GM19467 (cell line): ENCODE data around the gene MAGEA9B.
A peak's percentile ranks its signal among the peaks of the same experiment; 100 is the strongest.
"Not testable (repeated sequence)": the region's sequence is repeated elsewhere in the genome, so short reads cannot be mapped to it uniquely, and the experiment has no call there.

Experiments used
- ATAC-seq: cut with Tn5 transposase; IDR thresholded peaks from one replicate; pipeline ENCODE4 v1.9.1; 2021; ENCODE audit warnings: mild to moderate bottlenecking, moderate library complexity; ENCODE audit not compliant: unreplicated experiment

The MAGEA9B gene, protein sequence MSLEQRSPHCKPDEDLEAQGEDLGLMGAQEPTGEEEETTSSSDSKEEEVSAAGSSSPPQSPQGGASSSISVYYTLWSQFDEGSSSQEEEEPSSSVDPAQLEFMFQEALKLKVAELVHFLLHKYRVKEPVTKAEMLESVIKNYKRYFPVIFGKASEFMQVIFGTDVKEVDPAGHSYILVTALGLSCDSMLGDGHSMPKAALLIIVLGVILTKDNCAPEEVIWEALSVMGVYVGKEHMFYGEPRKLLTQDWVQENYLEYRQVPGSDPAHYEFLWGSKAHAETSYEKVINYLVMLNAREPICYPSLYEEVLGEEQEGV

GRCh38 chrX:149587359-149587758 is at the start of gene MAGEA9B:
TSS of gene MAGEA9B (minus strand) at chrX:149587459. CDS start at chrX:149583179, 4,280 bp downstream.
- not testable (repeated sequence) for ATAC-seq

DNA sequence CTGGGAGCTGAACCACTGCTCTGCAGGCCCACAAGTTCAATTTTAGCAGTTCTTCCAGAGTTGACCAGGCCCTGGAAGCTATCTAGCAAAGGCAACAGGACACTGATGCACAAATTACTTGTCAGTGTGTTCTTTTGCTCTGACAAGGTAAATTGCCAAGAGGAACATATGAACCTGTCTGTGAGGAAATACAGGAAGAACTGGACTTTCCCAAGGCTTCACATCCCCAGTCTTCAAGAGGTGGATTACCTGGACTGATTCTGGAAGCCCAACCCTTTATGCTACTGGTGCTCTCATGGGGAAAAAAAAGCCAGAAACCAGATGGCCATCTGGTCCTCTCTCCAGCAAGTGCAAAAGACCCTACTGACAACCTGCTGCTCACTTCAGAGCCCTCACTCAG is 46.3 kb upstream of the MAGEA9B start:
- no peak for ATAC-seq

GRCh38 chrX:149631234-149632165 is 44.2 kb upstream of the MAGEA9B start, which contains the start of gene TMEM185A:
TSS of gene TMEM185A (minus strand) at chrX:149631792. CDS start at chrX:149631580, 212 bp downstream.
- peak; percentile 79 for ATAC-seq

DNA sequence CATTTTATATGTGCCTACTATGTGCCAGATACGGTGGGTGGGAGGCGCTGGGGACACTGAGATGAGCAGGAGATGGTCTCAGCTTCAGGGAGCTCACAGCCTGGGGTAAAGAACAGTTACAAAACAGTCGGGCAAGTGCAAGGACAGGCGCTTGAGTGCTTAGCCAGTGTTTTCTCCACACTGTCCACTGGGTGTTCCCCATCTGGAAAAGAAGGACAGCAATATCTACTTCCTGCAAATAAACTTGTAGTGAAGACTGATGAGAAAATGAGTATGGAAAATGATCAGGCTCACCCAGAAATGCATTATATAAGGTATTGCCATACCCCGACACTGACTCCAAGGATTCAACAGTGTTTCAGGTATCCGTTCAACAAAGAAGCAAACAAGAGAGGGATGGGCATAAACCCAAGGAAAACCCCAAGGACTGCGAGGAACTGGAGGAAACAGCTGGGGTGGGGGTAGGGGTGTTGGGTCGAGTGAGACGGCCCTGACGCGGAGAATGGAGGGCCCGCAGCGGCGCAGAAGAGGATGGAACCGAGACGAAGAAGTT is 43.5 kb upstream of the MAGEA9B start:
- ATAC-seq: no peak

- ATAC-seq: no peak
Observed at GRCh38 chrX:149629730-149630387, 42.6 kb upstream of the MAGEA9B start.

DNA sequence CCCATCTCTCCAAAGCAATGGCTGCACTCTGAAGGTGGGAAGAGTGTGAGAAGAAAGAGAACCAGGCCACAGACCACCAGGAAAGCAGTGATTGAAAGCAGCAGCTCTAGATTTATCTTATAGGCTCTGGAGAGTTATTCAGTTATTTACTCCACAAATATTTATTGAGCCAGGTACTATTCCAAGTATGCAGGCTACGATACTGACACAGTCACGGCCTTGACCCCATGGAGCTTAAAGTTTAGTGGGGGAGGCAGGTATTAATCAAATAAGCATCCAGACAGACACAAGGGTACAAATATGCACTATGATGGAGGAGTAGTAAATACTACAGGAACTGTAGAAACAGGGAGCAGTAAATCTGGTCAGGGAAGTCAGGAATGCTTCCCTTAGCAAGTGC is 41.5 kb upstream of the MAGEA9B start:
- no peak for ATAC-seq

DNA sequence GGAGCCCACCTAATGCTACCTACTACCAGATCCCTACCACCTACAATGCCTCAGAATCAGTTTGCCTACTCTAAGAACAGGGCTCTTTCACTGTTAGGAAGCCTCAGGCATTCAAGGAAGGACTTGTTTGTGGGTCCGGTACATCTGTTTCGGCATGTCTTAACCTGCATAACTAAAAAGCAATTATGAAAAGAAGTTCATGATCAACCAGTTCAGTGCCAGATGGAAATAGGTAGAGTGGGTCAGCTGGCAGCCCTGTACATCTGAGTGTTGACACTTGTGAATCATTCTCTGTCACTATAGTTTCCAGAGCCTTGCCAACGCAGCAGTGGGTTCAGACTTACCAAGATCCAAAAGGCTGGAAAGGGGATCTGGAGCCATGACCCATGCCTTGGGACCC is 41.0 kb upstream of the MAGEA9B start:
- no peak for ATAC-seq

- ATAC-seq: not testable (repeated sequence)
Observed at GRCh38 chrX:149626829-149627228, 39.6 kb upstream of the MAGEA9B start.

GRCh38 chrX:149619662-149620061 is 32.4 kb upstream of the MAGEA9B start:
- ATAC-seq: not testable (repeated sequence)

- ATAC-seq: no peak
Observed at GRCh38 chrX:149618871-149619270, 31.6 kb upstream of the MAGEA9B start.

DNA sequence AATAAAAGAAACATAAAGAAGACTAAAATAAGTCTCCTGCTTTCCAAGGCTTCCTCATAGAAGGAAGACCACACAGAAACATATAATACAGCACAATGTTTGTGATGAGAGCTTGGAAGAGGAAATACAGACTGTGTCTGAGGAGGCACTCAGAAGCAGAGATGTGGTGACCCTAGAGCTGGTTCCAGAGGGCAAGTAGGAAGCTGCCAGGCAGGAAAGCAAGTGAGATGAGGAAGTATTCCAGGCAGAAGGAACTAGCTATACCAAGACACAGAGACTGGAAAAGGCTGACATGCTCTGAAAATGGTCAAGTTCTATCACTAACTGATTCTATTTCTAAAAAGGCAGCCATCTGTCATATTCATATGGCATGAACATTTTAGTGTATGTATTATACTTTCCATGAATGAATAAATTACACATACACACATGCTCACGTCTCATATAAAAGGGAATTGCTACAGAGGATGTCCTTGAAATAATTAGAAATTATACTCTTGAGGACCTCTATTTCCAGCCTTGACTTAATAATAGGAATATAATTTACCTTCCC is 24.4 kb upstream of the MAGEA9B start:
- no peak for ATAC-seq

GRCh38 chrX:149610511-149610910 is 23.3 kb upstream of the MAGEA9B start:
- no peak for ATAC-seq

DNA sequence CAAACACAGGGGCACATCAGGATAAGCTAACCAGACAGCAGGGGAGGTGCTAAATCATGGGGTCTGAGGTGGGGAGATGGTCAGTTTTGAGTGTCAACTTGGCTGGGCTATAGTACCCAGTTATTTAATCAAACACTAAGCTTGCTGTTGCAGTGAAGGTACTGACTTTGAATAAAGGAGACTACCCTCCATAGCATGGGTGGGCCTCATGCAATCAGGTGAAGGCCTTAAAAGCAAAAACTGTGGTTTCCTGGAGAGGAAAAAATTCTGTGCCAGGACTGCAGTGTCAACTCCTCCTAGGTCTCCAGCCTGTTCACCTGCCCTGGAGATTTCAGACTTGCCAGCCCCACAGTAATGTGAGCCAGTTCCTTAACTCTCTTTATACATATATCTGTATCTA is 20.4 kb upstream of the MAGEA9B start:
- ATAC-seq: no peak

GRCh38 chrX:149605248-149605885 is 18.1 kb upstream of the MAGEA9B start:
- not testable (repeated sequence) for ATAC-seq

GRCh38 chrX:149598603-149599002 is 11.3 kb upstream of the MAGEA9B start:
- ATAC-seq: not testable (repeated sequence)

GRCh38 chrX:149595943-149596342 is 8.7 kb upstream of the MAGEA9B start:
- ATAC-seq: not testable (repeated sequence)

DNA sequence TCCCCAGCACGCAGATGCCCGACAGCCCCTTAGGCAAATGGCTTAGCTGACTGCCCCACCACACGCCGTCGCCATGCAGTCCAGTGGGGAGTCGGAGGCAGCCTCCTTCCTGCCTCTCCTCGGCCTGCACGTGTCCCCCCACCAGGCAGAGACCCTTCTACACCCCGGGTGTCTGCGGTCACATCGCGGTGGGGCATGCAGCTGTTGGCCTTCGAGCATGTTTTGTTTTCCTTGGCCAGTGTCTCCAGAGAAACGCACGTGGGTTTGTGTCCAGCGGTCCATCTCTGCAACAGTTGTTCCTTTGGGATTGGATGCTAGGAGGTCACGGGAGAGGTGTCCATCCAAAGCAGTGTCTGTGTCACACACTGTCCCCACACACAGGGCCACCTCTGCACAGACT is 8.0 kb upstream of the MAGEA9B start, which contains the start of gene HSFX2:
TSS of gene HSFX2 (minus strand) at position 101 of the 400 bp plus-strand sequence. CDS start 614 bp downstream, outside the sequence.
- ATAC-seq: not testable (repeated sequence)

- not testable (repeated sequence) for ATAC-seq
Observed at GRCh38 chrX:149590993-149591392, 3.7 kb upstream of the MAGEA9B start.

DNA sequence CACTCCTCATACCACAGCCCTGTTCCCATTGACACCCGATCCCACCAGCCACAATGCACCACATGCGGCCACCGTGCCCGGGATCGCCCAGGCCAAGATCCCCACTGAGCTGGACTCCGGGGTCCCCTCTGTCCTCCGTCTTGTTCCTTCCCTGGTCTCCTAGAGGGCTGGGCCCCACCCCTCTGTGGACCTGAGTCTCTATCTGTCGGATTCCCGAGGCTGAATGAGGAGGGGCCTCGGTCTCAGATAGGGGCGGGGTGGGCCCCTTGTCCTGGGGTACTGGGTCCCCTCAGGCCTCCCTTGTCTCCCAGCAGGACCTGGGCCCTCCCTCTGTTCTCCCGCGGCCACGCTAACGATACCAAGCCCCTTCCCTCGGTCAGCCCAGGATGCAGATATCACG is 1.6 kb downstream of the MAGEA9B start:
- ATAC-seq: not testable (repeated sequence)

GRCh38 chrX:149573456-149573855 is 13.8 kb downstream of the MAGEA9B start:
- ATAC-seq: peak; percentile 99
